H1 (cell line): ENCODE measurements around the gene TNNT3. TPM values are rescaled to one million over a fixed set of nuclear protein-coding genes. Genes with fewer than 3 reads are reported as not detected.

Experiments
- CTCF ChIA-PET: fragments of 300-600 bp; sonication (Branson Sonifier 250); formaldehyde crosslinking; loops from one replicate; lab custom pipeline; 2021; ENCODE audit not compliant: partially characterized antibody; lab: Charles Lee
- POLR2A ChIA-PET: fragments of 300-600 bp; sonication (Branson Sonifier 250); formaldehyde crosslinking; loops from one replicate; lab custom pipeline; 2021; ENCODE audit warnings: inconsistent platforms; ENCODE audit not compliant: partially characterized antibody; lab: Charles Lee
- DNase-seq, 2 experiments: peaks; one replicate each; pipeline versions ENCODE4 v3.0.0 to v3.0.0-alpha.2; 2010 to 2022; ENCODE audit warnings: low spot score in 2 of 2, low read depth in 1 of 2, mixed read lengths in 1 of 2
- FAIRE-seq: peaks from 2 replicates; lab custom pipeline; 2011; peaks lifted over from hg19 to GRCh38; lab: Jason Lieb, UNC
- H2AFZ ChIP-seq: 2 replicates; pipeline ENCODE4 v1.8.1; 2012; ENCODE audit warnings: low read length, inconsistent platforms
- H2AK5ac ChIP-seq: 2 replicates; pipeline ENCODE4 v1.6.1; 2013; ENCODE audit warnings: low read depth, low read length
- H2BK120ac ChIP-seq: replicated peaks from 2 replicates; pipeline ENCODE3; 2013; ENCODE audit warnings: low read depth, low read length, inconsistent platforms
- H2BK12ac ChIP-seq: 2 replicates; pipeline ENCODE4 v1.6.1; 2013; ENCODE audit warnings: low read depth, low read length
- H2BK15ac ChIP-seq: 2 replicates; pipeline ENCODE4 v1.6.1; 2013; ENCODE audit warnings: low read length
- H2BK20ac ChIP-seq: 2 replicates; pipeline ENCODE4 v1.6.1; 2013; ENCODE audit warnings: low read length
- H2BK5ac ChIP-seq: 2 replicates; pipeline ENCODE4 v1.6.1; 2013; ENCODE audit warnings: low read depth, low read length
- H3K14ac ChIP-seq: 2 replicates; pipeline ENCODE4 v1.6.1; 2013; ENCODE audit warnings: inconsistent platforms; ENCODE audit not compliant: insufficient read length
- H3K18ac ChIP-seq: 2 replicates; pipeline ENCODE4 v1.6.1; 2013; ENCODE audit warnings: low read length; ENCODE audit errors: extremely low read depth
- H3K23ac ChIP-seq: 2 replicates; pipeline ENCODE4 v1.6.1; 2013; ENCODE audit warnings: inconsistent platforms; ENCODE audit not compliant: insufficient read length
- H3K23me2 ChIP-seq: 2 replicates; pipeline ENCODE4 v1.6.1; 2013; ENCODE audit warnings: low read depth, low read length
- H3K27ac ChIP-seq: 2 replicates; pipeline ENCODE4 v1.6.1; 2011; ENCODE audit warnings: low read depth, low read length, inconsistent platforms
- H3K27me3 ChIP-seq, 4 experiments: replicated peaks in 1 of 4; 1 replicate in 1 of 4; 2 replicates in 3 of 4; pipeline versions ENCODE4 v1.6.1 to v1.8.1; 2011 to 2013; ENCODE audit warnings: low read length in 3 of 4, mild to moderate bottlenecking in 3 of 4, inconsistent platforms in 2 of 4, mixed read lengths in 2 of 4, moderate library complexity in 1 of 4; ENCODE audit not compliant: control insufficient read depth in 3 of 4, insufficient read depth in 3 of 4; ENCODE audit errors: extremely low read depth in 1 of 4
- H3K36me3 ChIP-seq, 4 experiments: 2 replicates each; pipeline versions ENCODE4 v1.6.1 to v1.8.1; 2011 to 2013; ENCODE audit warnings: mild to moderate bottlenecking in 4 of 4, low read length in 3 of 4, moderate library complexity in 2 of 4, control low read depth in 1 of 4, inconsistent platforms in 1 of 4; ENCODE audit not compliant: insufficient read depth in 4 of 4, control insufficient read depth in 2 of 4
- H3K4ac ChIP-seq: replicated peaks from 2 replicates; pipeline ENCODE3; 2013; ENCODE audit warnings: low read length, low read depth, mixed read lengths, inconsistent platforms; ENCODE audit not compliant: insufficient read length
- H3K4me1 ChIP-seq, 4 experiments: replicated peaks in 1 of 4; 1 replicate in 1 of 4; 2 replicates in 3 of 4; pipeline versions ENCODE4 v1.6.1 to v1.8.1; 2011 to 2013; ENCODE audit warnings: low read length in 3 of 4, inconsistent platforms in 2 of 4, mixed read lengths in 1 of 4; ENCODE audit not compliant: insufficient read depth in 4 of 4, control insufficient read depth in 3 of 4
- H3K4me2 ChIP-seq, 2 experiments: 2 replicates each; pipeline versions ENCODE4 v1.6.1 to v1.8.1; 2011 to 2013; ENCODE audit warnings: low read depth in 2 of 2, low read length in 2 of 2, control low read depth in 1 of 2, inconsistent platforms in 1 of 2, mild to moderate bottlenecking in 1 of 2; ENCODE audit not compliant: insufficient read depth in 1 of 2
- H3K4me3 ChIP-seq, 4 experiments: fragments of 200-600, 300-600 bp in 1 of 4; sonication (generic), shearing (Covaris generic), sonication (Bioruptor Twin) in 1 of 4; 2 replicates each; pipeline versions ENCODE4 v1.5.1 to v1.8.1; 2011 to 2016; ENCODE audit warnings: low read length in 4 of 4, low read depth in 3 of 4, control low read depth in 2 of 4, inconsistent platforms in 2 of 4, mild to moderate bottlenecking in 2 of 4, mixed read lengths in 1 of 4, moderate library complexity in 1 of 4; ENCODE audit not compliant: insufficient read depth in 2 of 4; ENCODE audit errors: extremely low read depth in 1 of 4
- H3K56ac ChIP-seq: replicated peaks from 2 replicates; pipeline ENCODE3; 2013; ENCODE audit warnings: low read depth, mild to moderate bottlenecking, mixed read lengths, low read length, inconsistent platforms; ENCODE audit not compliant: insufficient read length
- H3K79me1 ChIP-seq: 2 replicates; pipeline ENCODE4 v1.6.1; 2013; ENCODE audit warnings: low read depth, low read length, control low read depth
- H3K79me2 ChIP-seq, 2 experiments: 2 replicates each; pipeline versions ENCODE4 v1.6.1 to v1.8.1; 2012 to 2013; ENCODE audit warnings: low read length in 2 of 2, mild to moderate bottlenecking in 2 of 2, inconsistent platforms in 1 of 2; ENCODE audit not compliant: insufficient read depth in 2 of 2, control insufficient read depth in 1 of 2
- H3K9ac ChIP-seq, 4 experiments: replicated peaks in 1 of 4; 1 replicate in 1 of 4; 2 replicates in 3 of 4; pipeline versions ENCODE4 v1.6.1 to v1.8.1; 2011 to 2013; ENCODE audit warnings: low read depth in 3 of 4, low read length in 3 of 4, control low read depth in 2 of 4, mild to moderate bottlenecking in 2 of 4, moderate library complexity in 2 of 4, inconsistent platforms in 1 of 4; ENCODE audit errors: extremely low read depth in 1 of 4
- H3K9me3 ChIP-seq, 2 experiments: 2 replicates each; pipeline versions ENCODE4 v1.6.1 to v1.8.1; 2012 to 2013; ENCODE audit warnings: mild to moderate bottlenecking in 2 of 2, moderate library complexity in 2 of 2, control low read depth in 1 of 2, inconsistent platforms in 1 of 2, low read depth in 1 of 2, low read length in 1 of 2, mixed read lengths in 1 of 2; ENCODE audit not compliant: insufficient read depth in 2 of 2
- H4K20me1 ChIP-seq, 2 experiments: replicated peaks in 1 of 2; 2 replicates each; pipeline versions ENCODE3 to v1.8.1; 2011 to 2013; ENCODE audit warnings: inconsistent platforms in 2 of 2, low read length in 2 of 2, mild to moderate bottlenecking in 1 of 2; ENCODE audit not compliant: insufficient read depth in 2 of 2, control insufficient read depth in 1 of 2
- H4K5ac ChIP-seq: 2 replicates; pipeline ENCODE4 v1.6.1; 2013; ENCODE audit warnings: low read length, low read depth, mixed read lengths, inconsistent platforms; ENCODE audit not compliant: insufficient read length
- H4K8ac ChIP-seq: 2 replicates; pipeline ENCODE4 v1.8.0; 2013; ENCODE audit warnings: mild to moderate bottlenecking, moderate library complexity, low read length, inconsistent platforms; ENCODE audit not compliant: insufficient read depth; ENCODE audit errors: extremely low read depth
- H4K91ac ChIP-seq: replicated peaks from 2 replicates; pipeline ENCODE3; 2013; ENCODE audit warnings: low read length, mixed read lengths, inconsistent platforms; ENCODE audit not compliant: insufficient read length
- CHD1 ChIP-seq: IDR thresholded peaks from 2 replicates; pipeline ENCODE4 v1.6.1; 2012; ENCODE audit warnings: low read depth, low read length, improper control_type of control experiment
- GTF2F1 ChIP-seq: IDR thresholded peaks from 2 replicates; pipeline ENCODE4 v1.6.1; 2012; ENCODE audit warnings: low read depth, low read length, improper control_type of control experiment, borderline replicate concordance
- HDAC6 ChIP-seq: IDR thresholded peaks from one replicate; pipeline ENCODE4 v1.7.1; 2012; ENCODE audit warnings: low read depth, mild to moderate bottlenecking, inconsistent platforms, low read length, moderate library complexity
- KDM5A ChIP-seq: fragments of 200-600 bp; IDR thresholded peaks from 2 replicates; pipeline ENCODE4 v1.7.1; 2012; ENCODE audit warnings: mild to moderate bottlenecking, low read length, inconsistent platforms, mixed read lengths
- MAFK ChIP-seq: IDR thresholded peaks from 2 replicates; pipeline ENCODE4 v1.6.1; 2012; ENCODE audit warnings: low read depth, mild to moderate bottlenecking, improper control_type of control experiment, low read length
- POLR2AphosphoS5 ChIP-seq: IDR thresholded peaks from 2 replicates; pipeline ENCODE4 v1.6.1; 2011; ENCODE audit warnings: low read depth, low read length
- RAD21 ChIP-seq, 2 experiments: IDR thresholded peaks in 1 of 2; conservative IDR thresholded peaks in 1 of 2; 2 replicates each; pipeline ENCODE4 v1.6.1; 2011; ENCODE audit warnings: low read depth in 2 of 2, low read length in 2 of 2, improper control_type of control experiment in 1 of 2, inconsistent platforms in 1 of 2, mild to moderate bottlenecking in 1 of 2, moderate library complexity in 1 of 2
- SP1 ChIP-seq: IDR thresholded peaks from 2 replicates; pipeline ENCODE4 v1.6.1; 2011; ENCODE audit warnings: low read depth, low read length
- SP2 ChIP-seq: IDR thresholded peaks from 2 replicates; pipeline ENCODE4 v1.6.1; 2012; ENCODE audit warnings: mild to moderate bottlenecking, low read length, inconsistent platforms
- YY1 ChIP-seq: IDR thresholded peaks from 2 replicates; pipeline ENCODE4 v1.6.1; 2011; ENCODE audit warnings: low read depth, mild to moderate bottlenecking, low read length
- WGBS, 2 experiments: shearing (Covaris generic) in 1 of 2; methylation state at CpG; one replicate each; pipeline versions ENCODE4 v1.1.6 to v1.1.7; 2013 to 2015; ENCODE audit warnings: low lambda C conversion rate in 2 of 2, mixed read lengths in 2 of 2, inconsistent platforms in 1 of 2, low coverage in 1 of 2, missing lambda C conversion rate in 1 of 2; ENCODE audit not compliant: insufficient replicate concordance in 2 of 2, insufficient coverage in 1 of 2, insufficient read length in 1 of 2; ENCODE audit errors: extremely low coverage in 1 of 2, missing lambda C conversion rate in 1 of 2; 5-methylcytosine and 5-hydroxymethylcytosine counted together
- polyA plus RNA-seq, 7 experiments: library from polyadenylated mRNA; depleted of rRNA in 3 of 7; stranded (reverse) in 5 of 7; unstranded in 2 of 7; fragments of >200 nt in 5 of 7; fragments of 200-250 nt in 2 of 7; gene quantifications; 1 replicate in 5 of 7; 2 replicates in 1 of 7; 4 replicates in 1 of 7; pipeline versions ENCODE4 v1.2.1 to v1.2.3, GENCODE V29; 2011 to 2013; ENCODE audit warnings: missing spikeins in 2 of 7, mixed read lengths in 2 of 7
- total RNA-seq: library from RNA; stranded (reverse); fragmentation: NEBNext Ultra II Directional; extraction: Animal tissue kit (Norgen Biotek cat#: 25700); gene quantifications from 2 replicates; pipeline ENCODE4 v1.2.1, GENCODE V29; 2021
- TF ChIP-seq, protein P1 (sequence below): IDR thresholded peaks from 2 replicates; pipeline ENCODE4 v1.6.1; 2012; ENCODE audit warnings: low read length, inconsistent platforms

The TNNT3 gene
- total and polyA plus RNA-seq, 2 of the 8 experiments (the other 6 are each of a cell fraction or from before 2014, with no cell fraction given) = not detected

DNA sequence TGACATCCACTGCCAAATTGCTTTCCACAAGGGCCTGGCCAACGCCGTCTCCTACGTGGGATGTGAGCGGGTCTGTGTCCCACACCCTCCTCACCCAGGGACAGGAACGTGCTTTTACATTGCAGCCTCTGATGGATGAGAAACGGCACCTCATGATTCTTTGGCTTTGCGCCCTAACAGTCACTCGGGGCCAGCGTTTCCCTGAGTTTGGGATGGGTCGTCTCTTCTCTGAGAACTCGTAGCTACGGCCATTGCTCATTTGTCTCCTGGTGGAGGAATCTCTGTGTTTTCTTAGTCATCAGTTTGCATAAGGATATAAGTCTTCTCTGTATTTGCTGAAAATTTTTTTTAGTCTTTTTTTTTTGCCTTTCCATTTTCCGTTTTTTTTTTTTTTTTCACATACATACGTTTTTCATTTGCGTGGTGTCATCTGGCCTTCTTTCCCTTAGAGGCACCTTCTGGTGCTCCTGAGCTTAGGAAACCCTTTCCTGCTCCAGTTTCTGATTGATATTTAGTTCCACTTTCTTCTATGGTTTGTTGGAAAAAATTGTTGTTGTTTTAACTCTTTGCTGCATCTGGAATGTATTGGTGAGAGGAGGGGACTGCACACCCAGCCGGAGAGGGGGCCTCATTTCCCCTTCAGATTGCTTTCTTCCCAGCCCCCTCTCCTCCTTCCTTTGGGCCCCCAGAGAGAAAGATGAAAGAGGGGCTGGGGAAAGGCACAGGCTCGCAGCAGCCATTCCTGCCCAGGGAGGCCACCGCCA lies 12.0 kb downstream of the TNNT3 start:
- no peak overlapping the region for H3K56ac ChIP-seq

More for the DNA sequence above, 12.0 kb downstream of the TNNT3 start:
- Histone ChIP-seq H2AK5ac (no peak overlapping the region), H3K4me1 (peaks cover 0 to 3% (median 0%) of the 10 kb centered on the region in 4 experiments; a peak in 3 of 7 replicates), H3K4me2 (no peak overlapping the region), H4K20me1 (no peaks in the 10 kb centered on the region), H2BK20ac (no peak overlapping the region), H2BK120ac (no peak overlapping the region), H3K14ac (no peak overlapping the region), H3K36me3 (no peaks in the 10 kb centered on the region), H3K79me2 (no peaks in the 10 kb centered on the region), H3K18ac (no peak overlapping the region), H2BK12ac (no peak overlapping the region), H3K27me3 (no peaks in the 10 kb centered on the region), H3K9ac (no peak overlapping the region), H3K79me1 (no peaks in the 10 kb centered on the region), H4K8ac (peak overlapping the region; percentile 51; the same call in 1 of the 2 replicates), H4K91ac (peak overlapping the region; percentile 15), H4K5ac (no peak overlapping the region), H3K23me2 (peaks cover 4% of the 10 kb centered on the region; the same call in 1 of the 2 replicates), H2AFZ (no peak overlapping the region; the same call in 1 of the 2 replicates), H2BK15ac (no peak overlapping the region), H3K23ac (no peak overlapping the region), H3K9me3 (no peaks in the 10 kb centered on the region), H3K27ac (no peak overlapping the region), H3K4ac (no peak overlapping the region), H3K4me3 (no peak overlapping the region), H2BK5ac (no peak overlapping the region)
- CTCF ChIA-PET = interaction anchor here (0.6 to 2.7 kb wide), 3 partner anchors 49 to 346 kb away, joined by 4 to 8 read pairs (median 4); no protein-coding TSS in a partner anchor
- DNase-seq = no peak
- POLR2A ChIA-PET = no interaction called here
- no peak for TF ChIP-seq POLR2AphosphoS5
- TF ChIP-seq RAD21 (IDR thresholded peaks at IDR 0.05 in 1 of 2, conservative IDR thresholded peaks at IDR 0.05 in 1 of 2; ENCODE audit: low read depth in 2 of 2, low read length in 2 of 2) = no peak
- TF ChIP-seq MAFK = no peak
- no peak for TF ChIP-seq YY1
- TF ChIP-seq KDM5A = no peak
- TF ChIP-seq SP2 = no peak
- no peak for TF ChIP-seq GTF2F1
- no peak for TF ChIP-seq CHD1
- TF ChIP-seq, protein P1, sequence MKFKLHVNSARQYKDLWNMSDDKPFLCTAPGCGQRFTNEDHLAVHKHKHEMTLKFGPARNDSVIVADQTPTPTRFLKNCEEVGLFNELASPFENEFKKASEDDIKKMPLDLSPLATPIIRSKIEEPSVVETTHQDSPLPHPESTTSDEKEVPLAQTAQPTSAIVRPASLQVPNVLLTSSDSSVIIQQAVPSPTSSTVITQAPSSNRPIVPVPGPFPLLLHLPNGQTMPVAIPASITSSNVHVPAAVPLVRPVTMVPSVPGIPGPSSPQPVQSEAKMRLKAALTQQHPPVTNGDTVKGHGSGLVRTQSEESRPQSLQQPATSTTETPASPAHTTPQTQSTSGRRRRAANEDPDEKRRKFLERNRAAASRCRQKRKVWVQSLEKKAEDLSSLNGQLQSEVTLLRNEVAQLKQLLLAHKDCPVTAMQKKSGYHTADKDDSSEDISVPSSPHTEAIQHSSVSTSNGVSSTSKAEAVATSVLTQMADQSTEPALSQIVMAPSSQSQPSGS = no peak
- no peak for TF ChIP-seq SP1
- TF ChIP-seq HDAC6 = no peak
- no peak for FAIRE-seq
- WGBS, 2 experiments = 90% methylated on average over 13 of the region's 18 CpGs; no CpG with 5 or more reads in 1 of the 2 experiments
